ENCODE results near the gene STT3A. TPM values are rescaled to one million over a fixed set of nuclear protein-coding genes. Genes with fewer than 3 reads are reported as not detected.

Gene STT3A
- total RNA-seq, 1 donor from 2014 or later = 202 TPM

DNA sequence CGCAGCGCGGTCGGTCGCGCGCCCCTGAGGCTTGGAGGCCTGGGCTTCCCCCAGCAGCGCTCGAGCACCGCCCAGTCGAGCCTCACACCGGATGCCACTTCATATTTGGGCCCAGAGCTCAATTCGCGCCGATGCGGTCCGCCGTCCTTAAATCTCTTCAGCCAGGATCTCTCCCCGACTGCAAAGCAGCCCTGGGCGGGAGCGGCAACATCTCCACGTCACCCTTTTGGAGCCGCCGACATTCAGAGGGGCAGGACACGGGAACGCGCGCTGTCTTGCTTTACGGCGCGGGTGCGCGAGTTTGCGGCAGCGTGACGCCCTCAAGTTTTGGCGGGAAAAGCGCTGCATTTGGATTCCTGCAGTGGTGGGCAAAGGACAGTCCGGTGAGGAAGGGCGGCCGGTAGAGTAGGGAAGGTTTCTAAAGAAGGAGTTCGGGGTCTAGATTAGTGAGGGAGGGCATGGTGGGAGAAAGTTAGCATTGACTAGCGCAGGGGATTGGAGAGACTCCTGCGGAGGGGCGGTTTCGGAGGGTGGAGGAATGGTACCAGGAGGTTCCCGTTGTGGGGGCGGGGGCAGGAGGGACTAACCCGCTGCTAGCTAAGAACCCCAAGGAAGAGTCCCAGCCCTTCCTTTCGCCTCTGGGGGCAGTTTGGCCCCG, 33.1 kb downstream of the STT3A start:
- Mint-ChIP-seq H3K9me3 (ENCODE audit: unreplicated experiment) (no peaks in the 10 kb centered on the region), H3K4me3 (ENCODE audit: unreplicated experiment) (peak overlapping the region; percentile 94), H3K27ac (ENCODE audit: unreplicated experiment) (peak overlapping the region; percentile 96), H3K27me3 (ENCODE audit: unreplicated experiment) (no peaks in the 10 kb centered on the region), H3K4me1 (ENCODE audit: unreplicated experiment) (peaks cover 25% of the 10 kb centered on the region), H3K36me3 (ENCODE audit: low read depth, unreplicated experiment) (no peaks in the 10 kb centered on the region)
- TF ChIP-seq, protein P1, sequence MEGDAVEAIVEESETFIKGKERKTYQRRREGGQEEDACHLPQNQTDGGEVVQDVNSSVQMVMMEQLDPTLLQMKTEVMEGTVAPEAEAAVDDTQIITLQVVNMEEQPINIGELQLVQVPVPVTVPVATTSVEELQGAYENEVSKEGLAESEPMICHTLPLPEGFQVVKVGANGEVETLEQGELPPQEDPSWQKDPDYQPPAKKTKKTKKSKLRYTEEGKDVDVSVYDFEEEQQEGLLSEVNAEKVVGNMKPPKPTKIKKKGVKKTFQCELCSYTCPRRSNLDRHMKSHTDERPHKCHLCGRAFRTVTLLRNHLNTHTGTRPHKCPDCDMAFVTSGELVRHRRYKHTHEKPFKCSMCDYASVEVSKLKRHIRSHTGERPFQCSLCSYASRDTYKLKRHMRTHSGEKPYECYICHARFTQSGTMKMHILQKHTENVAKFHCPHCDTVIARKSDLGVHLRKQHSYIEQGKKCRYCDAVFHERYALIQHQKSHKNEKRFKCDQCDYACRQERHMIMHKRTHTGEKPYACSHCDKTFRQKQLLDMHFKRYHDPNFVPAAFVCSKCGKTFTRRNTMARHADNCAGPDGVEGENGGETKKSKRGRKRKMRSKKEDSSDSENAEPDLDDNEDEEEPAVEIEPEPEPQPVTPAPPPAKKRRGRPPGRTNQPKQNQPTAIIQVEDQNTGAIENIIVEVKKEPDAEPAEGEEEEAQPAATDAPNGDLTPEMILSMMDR (IDR thresholded peaks at IDR 0.05; ENCODE audit: unreplicated experiment) = no peak
- peak; percentile 91 for DNase-seq (ENCODE audit: low spot score)

- H3K4me1 Mint-ChIP-seq (ENCODE audit: unreplicated experiment) = peaks cover 25% of the 10 kb centered on the region
- no peaks in the 10 kb centered on the region for H3K27me3 Mint-ChIP-seq (ENCODE audit: unreplicated experiment)
- peak overlapping the region; percentile 94 for H3K4me3 Mint-ChIP-seq (ENCODE audit: unreplicated experiment)
- H3K27ac Mint-ChIP-seq (ENCODE audit: unreplicated experiment) = peak overlapping the region; percentile 92
- TF ChIP-seq, protein P1 (IDR thresholded peaks at IDR 0.05; ENCODE audit: unreplicated experiment) = no peak
- no peaks in the 10 kb centered on the region for H3K9me3 Mint-ChIP-seq (ENCODE audit: unreplicated experiment)
- H3K36me3 Mint-ChIP-seq (ENCODE audit: low read depth, unreplicated experiment) = no peaks in the 10 kb centered on the region
- peak; percentile 65 for DNase-seq (ENCODE audit: low spot score)
Measured at GRCh38 chr11:125626288-125626950, 33.8 kb downstream of the STT3A start.

DNA sequence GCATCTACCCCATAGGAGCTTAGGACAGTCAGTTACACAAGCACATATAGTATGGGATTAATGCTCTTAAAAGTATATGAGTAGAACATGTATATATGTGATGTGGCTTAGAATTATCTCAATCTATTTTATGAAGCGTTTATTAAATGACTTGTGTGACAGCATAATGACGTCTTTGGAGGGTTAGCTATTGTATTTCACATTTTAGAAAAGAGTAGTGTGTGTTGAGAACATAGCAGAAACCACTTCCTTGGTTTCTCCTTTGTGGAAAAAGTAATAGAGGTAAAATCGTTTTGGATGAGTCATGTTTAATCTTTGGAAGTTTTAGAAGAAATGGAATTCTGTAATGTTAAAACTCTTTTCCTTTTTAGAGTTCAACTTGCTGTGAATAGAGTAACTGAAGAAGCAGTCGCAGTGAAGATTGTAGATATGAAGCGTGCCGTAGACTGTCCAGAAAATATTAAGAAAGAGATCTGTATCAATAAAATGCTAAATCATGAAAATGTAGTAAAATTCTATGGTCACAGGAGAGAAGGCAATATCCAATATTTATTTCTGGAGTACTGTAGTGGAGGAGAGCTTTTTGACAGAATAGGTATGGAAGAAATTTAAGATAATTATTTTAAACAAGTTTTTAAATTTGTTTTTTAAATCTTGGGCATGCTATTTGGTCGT, 34.7 kb downstream of the STT3A start:
- H3K4me1 Mint-ChIP-seq (ENCODE audit: unreplicated experiment) = peaks cover 25% of the 10 kb centered on the region
- peak overlapping the region; percentile 4 for H3K27ac Mint-ChIP-seq (ENCODE audit: unreplicated experiment)
- no peaks in the 10 kb centered on the region for H3K36me3 Mint-ChIP-seq (ENCODE audit: low read depth, unreplicated experiment)
- DNase-seq (ENCODE audit: low spot score) = no peak
- H3K4me3 Mint-ChIP-seq (ENCODE audit: unreplicated experiment) = peak overlapping the region; percentile 94
- H3K27me3 Mint-ChIP-seq (ENCODE audit: unreplicated experiment) = no peaks in the 10 kb centered on the region
- TF ChIP-seq, protein P1 (IDR thresholded peaks at IDR 0.05; ENCODE audit: unreplicated experiment) = no peak
- H3K9me3 Mint-ChIP-seq (ENCODE audit: unreplicated experiment) = no peaks in the 10 kb centered on the region

- Mint-ChIP-seq H3K36me3 (ENCODE audit: low read depth, unreplicated experiment) (peaks cover 14% of the 10 kb centered on the region), H3K4me3 (ENCODE audit: unreplicated experiment) (no peak overlapping the region)
Measured at GRCh38 chr11:125637840-125638239, 45.2 kb downstream of the STT3A start.

More at GRCh38 chr11:125637840-125638239, 45.2 kb downstream of the STT3A start:
- TF ChIP-seq, protein P1 (IDR thresholded peaks at IDR 0.05; ENCODE audit: unreplicated experiment) = no peak
- Mint-ChIP-seq H3K4me1 (ENCODE audit: unreplicated experiment) (no peaks in the 10 kb centered on the region), H3K9me3 (ENCODE audit: unreplicated experiment) (no peaks in the 10 kb centered on the region), H3K27me3 (ENCODE audit: unreplicated experiment) (peaks cover 3% of the 10 kb centered on the region), H3K27ac (ENCODE audit: unreplicated experiment) (no peak overlapping the region)
- no peak for DNase-seq (ENCODE audit: low spot score)
